GM23338 (cell line): Measurements from ENCODE around the gene TBX1. TPM values are rescaled to one million over a fixed set of nuclear protein-coding genes. Genes with fewer than 3 reads are reported as not detected.

ENCODE experiments used
- ATAC-seq: fragments of 200-7000 bp; cut with Tn5 transposase; 3 replicates; pipeline ENCODE4 v1.9.1; 2020
- DNase-seq: peaks from one replicate; pipeline ENCODE4 v3.0.0-alpha.2; 2015; ENCODE audit warnings: low spot score
- H2AFZ ChIP-seq: fragments of 200-600 bp; sonication (generic); 2 replicates; pipeline ENCODE4 v1.8.0; 2016; ENCODE audit warnings: antibody characterized with exemption, mild to moderate bottlenecking, moderate library complexity
- H3F3A ChIP-seq: fragments of 200-600 bp; sonication (generic); replicated peaks from 2 replicates; pipeline ENCODE4 v1.8.0; 2017; ENCODE audit warnings: antibody characterized with exemption, mixed run types, low read depth
- H3K27ac ChIP-seq: fragments of 200-600 bp; sonication (generic); 2 replicates; pipeline ENCODE4 v1.6.1; 2016; ENCODE audit warnings: low read depth
- H3K27me3 ChIP-seq: fragments of 200-600 bp; sonication (generic); 2 replicates; pipeline ENCODE4 v1.8.0; 2016; ENCODE audit warnings: mild to moderate bottlenecking, mixed run types, moderate library complexity; ENCODE audit not compliant: insufficient read depth
- H3K36me3 ChIP-seq: fragments of 200-600 bp; sonication (generic); 2 replicates; pipeline ENCODE4 v1.8.0; 2016; ENCODE audit warnings: mild to moderate bottlenecking; ENCODE audit not compliant: insufficient read depth
- H3K4me1 ChIP-seq: fragments of 200-600 bp; sonication (generic); 2 replicates; pipeline ENCODE4 v1.8.0; 2016; ENCODE audit warnings: mild to moderate bottlenecking, moderate library complexity; ENCODE audit not compliant: insufficient read depth
- H3K4me2 ChIP-seq: fragments of 200-600 bp; sonication (generic); 2 replicates; pipeline ENCODE4 v1.7.1; 2017; ENCODE audit warnings: mixed run types
- H3K4me3 ChIP-seq: fragments of 200-600 bp; sonication (generic); 2 replicates; pipeline ENCODE4 v1.6.1; 2016; ENCODE audit warnings: mixed run types
- H3K79me2 ChIP-seq: fragments of 200-600 bp; sonication (generic); replicated peaks from 2 replicates; pipeline ENCODE4 v1.8.0; 2017; ENCODE audit warnings: mild to moderate bottlenecking; ENCODE audit not compliant: insufficient read depth
- H3K9me2 ChIP-seq: fragments of 200-600 bp; sonication (generic); 2 replicates; pipeline ENCODE4 v1.8.0; 2017; ENCODE audit not compliant: insufficient read depth
- H4K20me1 ChIP-seq: fragments of 200-600 bp; sonication (generic); replicated peaks from 2 replicates; pipeline ENCODE4 v1.8.0; 2017; ENCODE audit warnings: mild to moderate bottlenecking; ENCODE audit not compliant: insufficient read depth
- H3K27ac Mint-ChIP-seq: 2 replicates; pipeline ENCODE4 v1.8.0; 2020; ENCODE audit warnings: inconsistent platforms, mild to moderate bottlenecking, moderate library complexity, mixed read lengths
- H3K27me3 Mint-ChIP-seq: 3 replicates; pipeline ENCODE4 v1.8.0; 2022; ENCODE audit warnings: low read depth, mild to moderate bottlenecking, moderate library complexity, mixed read lengths, inconsistent platforms; ENCODE audit not compliant: insufficient read depth, poor library complexity
- H3K36me3 Mint-ChIP-seq: 3 replicates; pipeline ENCODE4 v1.8.0; 2021; ENCODE audit warnings: low read depth, mild to moderate bottlenecking, inconsistent platforms, moderate library complexity, mixed read lengths
- H3K4me1 Mint-ChIP-seq: 3 replicates; pipeline ENCODE4 v1.8.0; 2020; ENCODE audit warnings: mild to moderate bottlenecking, inconsistent platforms, mixed read lengths
- H3K4me3 Mint-ChIP-seq: 3 replicates; pipeline ENCODE4 v1.8.0; 2021; ENCODE audit warnings: moderate library complexity, mild to moderate bottlenecking, inconsistent platforms, mixed read lengths
- H3K9me3 Mint-ChIP-seq: 3 replicates; pipeline ENCODE4 v1.8.0; 2020; ENCODE audit warnings: moderate library complexity, mild to moderate bottlenecking, inconsistent platforms, mixed read lengths
- EZH2 ChIP-seq: fragments of 200-600 bp; sonication (generic); IDR thresholded peaks from one replicate; pipeline ENCODE4 v1.8.0; 2017; ENCODE audit warnings: antibody characterized with exemption, mild to moderate bottlenecking, low read depth; ENCODE audit not compliant: unreplicated experiment
- EZH2phosphoT487 ChIP-seq: fragments of 200-600 bp; sonication (generic); IDR thresholded peaks from one replicate; pipeline ENCODE4 v1.8.1; 2018; ENCODE audit warnings: antibody characterized with exemption; ENCODE audit not compliant: unreplicated experiment
- NANOG ChIP-seq: IDR thresholded peaks from 2 replicates; pipeline ENCODE4 v1.6.1; 2016; ENCODE audit warnings: antibody characterized with exemption, borderline replicate concordance
- STAT1 ChIP-seq: IDR thresholded peaks from one replicate; pipeline ENCODE4 v1.6.1; 2016; ENCODE audit warnings: antibody characterized with exemption; ENCODE audit not compliant: unreplicated experiment
- ZNF114 ChIP-seq: fragments of 250-450 bp; sonication (Bioruptor Pico); IDR thresholded peaks from 2 replicates; pipeline ENCODE4 v1.5.0; 2020; ENCODE audit warnings: mild to moderate bottlenecking, moderate library complexity
- ZNF331 ChIP-seq: fragments of 250-450 bp; sonication (Bioruptor Pico); IDR thresholded peaks from 2 replicates; pipeline ENCODE4 v1.5.0; 2020; ENCODE audit warnings: low read depth, mild to moderate bottlenecking, moderate library complexity
- ZNF462 ChIP-seq: fragments of 250-450 bp; sonication (Bioruptor Pico); IDR thresholded peaks from 2 replicates; pipeline ENCODE4 v1.5.0; 2020; ENCODE audit warnings: mild to moderate bottlenecking, moderate library complexity
- polyA plus RNA-seq: library from polyadenylated mRNA; unstranded; fragments of >200 nt; fragmentation: Nextera tagmentation; extraction: Ambion mirVana; gene quantifications from 2 replicates; pipeline ENCODE4 v1.2.1, GENCODE V29; 2016
- total RNA-seq: library from RNA; depleted of rRNA; stranded (reverse); fragments of >200 nt; shearing (Covaris generic); gene quantifications from 2 replicates; pipeline ENCODE4 v1.2.3, GENCODE V29; 2014

Gene TBX1
- total and polyA plus RNA-seq, 2 experiments from 2014 or later: 0.19 to 0.66 TPM

DNA sequence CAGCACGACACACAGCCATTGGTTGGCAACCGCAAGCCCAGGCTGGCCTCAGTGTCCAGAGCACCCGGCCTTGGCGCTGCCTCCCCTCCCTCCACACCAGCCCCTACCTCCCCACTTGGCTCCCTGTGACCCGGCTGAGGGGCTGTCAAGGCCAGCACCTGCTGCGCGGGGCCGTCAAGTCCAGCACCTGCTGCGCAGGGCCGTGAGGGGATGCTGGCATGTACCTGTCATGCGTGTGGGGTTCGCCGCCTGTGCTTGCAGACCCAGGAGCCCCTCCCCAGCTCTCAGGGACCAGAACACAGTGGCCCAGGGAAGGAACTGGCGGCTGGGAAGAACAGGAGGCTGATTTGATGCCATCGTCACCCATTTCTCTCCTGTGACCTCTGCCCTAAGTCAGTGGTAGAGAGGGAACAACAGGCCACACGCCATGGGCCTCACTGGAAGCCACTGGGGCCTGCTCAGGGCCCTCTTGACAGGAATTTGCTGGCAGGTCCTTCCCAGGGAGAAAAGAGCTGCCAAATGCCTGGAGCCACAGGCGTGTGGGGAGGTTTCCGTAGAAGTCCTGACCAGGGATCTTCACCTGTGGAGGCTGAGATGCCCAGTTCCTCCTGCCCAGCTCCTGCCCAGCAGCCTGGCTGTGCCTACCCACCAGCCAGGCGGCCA is 37.6 kb downstream of the TBX1 start (continued):
- TF ChIP-seq ZNF462 (CRISPR knock-in tag) (no peak), STAT1 (no peak)

DNA sequence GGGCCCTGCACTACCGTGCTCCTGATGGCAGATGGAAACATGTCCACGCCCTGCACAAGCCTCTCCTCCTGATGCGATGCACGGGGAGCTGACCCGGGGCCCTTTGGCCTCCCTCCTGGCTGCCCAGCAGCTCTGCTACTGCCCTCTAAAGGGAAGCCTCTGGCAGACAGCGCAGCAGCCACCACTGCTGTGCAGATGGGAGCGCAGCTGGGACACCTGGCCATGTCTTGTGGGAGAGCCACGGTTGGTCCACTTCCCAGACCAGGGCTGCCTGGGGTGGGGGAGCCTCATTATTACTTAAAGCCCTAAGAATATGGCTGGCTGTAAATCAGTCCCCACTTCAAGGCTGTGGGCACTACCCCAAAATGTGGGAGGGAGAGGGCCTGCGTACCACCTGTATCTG is 38.3 kb downstream of the TBX1 start:
- H3F3A ChIP-seq: no peaks in the 10 kb centered on the region
- Mint-ChIP-seq H3K36me3 (peaks cover 3% of the 10 kb centered on the region; the same call in 1 of the 3 replicates), H3K4me1 (peaks cover 8% of the 10 kb centered on the region), H3K27me3 (peaks cover 13% of the 10 kb centered on the region), H3K4me3 (no peak overlapping the region), H3K9me3 (no peaks in the 10 kb centered on the region; the same call in 2 of the 3 replicates), H3K27ac (no peak overlapping the region)
- H3K36me3 ChIP-seq: no peaks in the 10 kb centered on the region
- TF ChIP-seq EZH2phosphoT487 (no peak), ZNF331 (no peak), STAT1 (no peak), EZH2 (no peak), ZNF114 (CRISPR knock-in tag) (no peak), NANOG (no peak)
- no peaks in the 10 kb centered on the region for H3K79me2 ChIP-seq
- H3K9me2 ChIP-seq: no peaks in the 10 kb centered on the region
- no peaks in the 10 kb centered on the region for H4K20me1 ChIP-seq
- ATAC-seq (no peak), DNase-seq (no peak)
- H3K4me3 ChIP-seq: no peak overlapping the region
- H3K4me2 ChIP-seq: no peak overlapping the region
- H3K27me3 ChIP-seq: no peaks in the 10 kb centered on the region
- H2AFZ ChIP-seq: no peak overlapping the region
- no peaks in the 10 kb centered on the region for H3K4me1 ChIP-seq
- no peak overlapping the region for H3K27ac ChIP-seq
